Cerebellar nuclear complex (tissue), 1 donor: ENCODE data around the gene EFCAB14.
"Not testable (repeated sequence)": the region's sequence is repeated elsewhere in the genome, so short reads cannot be mapped to it uniquely, and the experiment has no call there.

Source experiments
- DNase-seq, 2 experiments: peaks; one replicate each; lab custom pipeline; 2025; lab: John Stamatoyannopoulos, UW

Gene EFCAB14

DNA sequence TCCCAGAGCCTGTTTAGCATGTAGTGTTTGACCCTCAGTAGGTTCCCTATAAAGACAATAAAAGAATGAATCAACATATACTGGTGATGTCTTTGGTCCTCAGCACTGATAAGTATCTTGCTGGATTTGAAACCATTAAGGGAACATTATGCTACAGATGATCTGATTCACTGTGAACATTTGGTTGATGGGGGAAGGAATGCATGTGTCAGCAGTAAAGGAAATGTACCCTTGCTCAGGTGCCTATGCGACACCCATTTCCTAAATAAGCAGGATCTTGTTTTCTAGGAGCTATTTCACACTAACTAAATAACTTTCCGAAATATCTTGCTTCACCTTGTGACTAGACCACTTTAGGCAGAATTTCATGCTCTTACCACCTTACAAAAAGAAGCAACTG, 34.2 kb downstream of the EFCAB14 start:
- DNase-seq, result no peak

DNA sequence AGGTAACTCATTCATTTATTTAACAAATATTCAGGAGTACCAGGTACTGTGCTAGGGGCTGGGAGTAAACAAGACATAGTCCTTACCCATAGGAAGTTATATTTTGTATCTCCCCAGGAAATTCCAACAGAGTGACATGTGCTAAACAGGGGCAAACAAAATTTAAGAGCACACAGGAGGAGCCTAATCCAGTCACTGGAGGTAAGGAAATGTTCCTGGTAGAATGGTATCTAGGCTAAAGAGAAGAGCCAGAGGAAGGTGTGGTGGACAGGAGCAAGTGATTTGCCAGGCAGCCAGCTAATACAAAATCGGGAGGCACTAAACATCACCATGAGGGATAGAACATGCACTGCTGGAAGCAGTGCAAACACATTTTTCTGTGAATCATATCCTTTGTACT, 36.9 kb downstream of the EFCAB14 start:
- no peak for DNase-seq

GRCh38 chr1:46681333-46682034, 37.4 kb downstream of the EFCAB14 start:
- DNase-seq, result no peak

DNA sequence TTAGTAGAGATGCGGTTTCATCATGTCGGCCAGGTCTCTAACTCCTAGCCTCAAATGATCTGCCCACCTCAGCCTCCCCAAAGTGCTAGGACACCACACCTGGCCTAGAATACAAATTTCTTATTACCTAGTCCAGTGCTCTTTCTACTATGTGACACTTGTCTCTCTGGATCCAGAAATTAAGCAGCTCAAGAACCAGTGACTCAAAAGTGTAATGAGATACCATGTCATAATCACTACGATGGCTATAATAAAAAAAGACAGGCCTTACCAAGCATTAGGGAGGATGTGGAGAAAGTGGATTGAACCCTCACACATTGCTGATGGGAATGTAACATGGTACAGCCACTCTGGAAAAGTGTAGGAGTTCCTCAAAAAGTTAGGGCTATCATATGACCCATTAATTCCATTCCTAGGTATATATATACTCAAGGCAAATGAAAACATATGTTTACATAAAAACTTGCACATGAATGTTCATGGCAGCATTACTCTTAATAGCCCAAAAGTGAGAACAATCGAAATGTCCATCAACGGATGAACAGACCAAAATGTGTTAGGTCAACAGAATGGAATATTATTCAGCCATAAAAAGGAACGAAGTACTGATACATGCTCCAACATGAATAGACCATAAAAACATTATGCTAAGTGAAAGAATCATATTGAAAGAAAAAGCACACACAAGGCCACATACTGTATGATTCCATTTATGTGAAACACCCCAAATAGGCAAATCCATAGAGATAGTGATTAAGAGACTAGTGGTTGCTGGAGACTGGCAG, 38.9 kb downstream of the EFCAB14 start:
- DNase-seq, result no peak

DNA sequence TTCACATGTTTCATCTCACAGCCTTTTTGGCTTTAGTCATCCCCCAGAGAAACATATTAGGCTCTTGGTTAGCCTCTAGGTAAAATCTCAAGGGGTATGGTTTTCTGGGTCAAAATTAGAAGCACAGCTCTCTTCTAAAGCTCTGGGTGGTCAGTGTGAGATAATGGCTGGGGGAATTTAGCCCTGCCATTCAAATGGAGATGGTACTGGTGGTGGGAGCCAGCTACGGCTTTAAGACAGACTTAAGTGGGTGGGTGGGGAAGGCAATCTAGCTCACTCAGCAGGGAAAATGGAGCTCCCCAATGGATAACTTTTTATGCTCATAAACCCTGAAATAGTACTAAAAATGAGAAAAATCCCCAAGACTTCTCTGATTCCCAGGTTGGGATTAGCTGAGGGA, 41.6 kb downstream of the EFCAB14 start:
- DNase-seq, result no peak

DNA sequence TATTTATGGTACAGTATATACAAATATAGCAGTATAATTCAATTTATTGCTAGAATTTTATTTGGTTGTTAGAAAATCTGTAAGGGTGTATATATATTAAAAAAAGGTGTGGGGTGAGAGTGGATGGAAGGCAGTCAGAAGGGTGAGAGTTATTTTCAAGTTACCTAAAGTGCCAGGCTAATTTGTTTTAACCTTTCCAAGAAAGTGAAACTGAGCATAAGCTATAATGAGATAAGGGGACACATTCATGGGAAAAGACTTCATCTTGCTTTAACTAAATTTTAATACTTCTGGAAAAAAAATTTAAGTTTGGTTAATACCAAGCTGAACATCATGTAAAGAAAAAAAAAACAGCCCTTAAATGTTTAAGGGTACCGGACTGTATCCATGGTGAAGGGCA, 42.4 kb downstream of the EFCAB14 start:
- DNase-seq, result no peak

DNA sequence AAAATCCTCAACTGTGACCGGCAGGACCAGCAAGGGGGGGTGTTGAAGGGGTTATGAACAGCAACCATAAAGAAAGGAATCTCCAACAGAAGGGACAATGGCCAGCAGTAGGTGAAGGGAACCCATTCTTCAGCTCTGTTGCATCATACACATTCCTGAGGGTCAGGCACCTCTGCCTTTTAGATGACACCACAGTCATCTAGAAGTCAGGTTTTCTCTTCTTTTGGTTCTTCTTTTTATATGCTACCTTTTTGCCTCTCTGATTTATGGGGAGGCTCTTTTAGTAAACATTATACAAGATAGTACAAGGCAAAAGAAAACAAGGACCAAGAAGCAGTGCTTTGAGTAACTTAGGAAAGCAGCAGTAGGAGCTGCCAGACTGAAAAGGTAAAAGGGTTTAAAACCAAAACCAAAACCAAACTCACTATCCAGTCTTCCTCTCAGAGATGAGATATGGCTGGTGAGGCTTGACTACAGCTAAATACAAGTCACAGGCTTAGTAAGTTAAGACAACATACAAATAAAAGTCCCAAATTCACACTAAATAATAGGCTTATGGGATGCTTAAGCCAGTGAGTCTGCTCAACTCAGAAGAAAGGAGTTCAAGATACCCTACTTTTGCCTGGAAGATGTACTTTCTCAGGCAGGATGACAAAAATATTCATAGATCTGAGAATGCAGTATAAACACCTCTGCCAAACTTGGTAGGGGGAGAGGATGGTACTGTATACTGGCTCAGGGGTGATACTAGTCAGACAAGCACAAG, 43.2 kb downstream of the EFCAB14 start:
- DNase-seq, result no peak

- DNase-seq, result no peak
These were observed 45.1 kb downstream of the EFCAB14 start for GRCh38 chr1:46673749-46674182.

DNA sequence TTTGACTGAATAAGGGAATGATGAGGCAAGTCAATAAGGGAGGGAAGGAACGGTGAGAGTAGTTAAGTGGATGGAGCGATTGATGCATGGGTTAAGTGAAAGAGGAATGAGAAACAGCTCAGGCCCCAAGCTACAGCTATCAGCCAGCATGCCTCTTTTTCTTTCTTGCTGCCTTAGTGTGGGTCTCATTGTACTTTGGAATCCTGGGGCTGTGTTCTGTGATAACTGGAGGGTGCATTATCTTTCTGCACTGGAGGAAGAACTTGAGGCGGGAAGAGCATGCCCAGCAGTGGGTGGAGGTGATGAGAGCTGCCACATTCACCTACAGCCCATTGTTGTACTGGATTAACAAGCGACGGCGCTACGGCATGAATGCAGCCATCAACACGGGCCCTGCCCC, 46.2 kb downstream of the EFCAB14 start:
- DNase-seq, result no peak

- no peak for DNase-seq
These were observed 47.4 kb downstream of the EFCAB14 start, which contains the start of gene TEX38 for GRCh38 chr1:46671554-46671953. Gene TEX38, plus strand, starts transcription at chr1:46671854. Its CDS starts 81 bp downstream, at chr1:46671935.

- no peak for DNase-seq
These were observed 48.8 kb downstream of the EFCAB14 start for GRCh38 chr1:46670134-46670533.

- DNase-seq, result peak in 1 of 2 experiments; percentile 12
These were observed 50.8 kb downstream of the EFCAB14 start, which contains the start of gene ATPAF1 for GRCh38 chr1:46667782-46668760. Gene ATPAF1, minus strand, starts transcription at chr1:46668364. Its CDS starts 42 bp downstream, at chr1:46668322.

DNA sequence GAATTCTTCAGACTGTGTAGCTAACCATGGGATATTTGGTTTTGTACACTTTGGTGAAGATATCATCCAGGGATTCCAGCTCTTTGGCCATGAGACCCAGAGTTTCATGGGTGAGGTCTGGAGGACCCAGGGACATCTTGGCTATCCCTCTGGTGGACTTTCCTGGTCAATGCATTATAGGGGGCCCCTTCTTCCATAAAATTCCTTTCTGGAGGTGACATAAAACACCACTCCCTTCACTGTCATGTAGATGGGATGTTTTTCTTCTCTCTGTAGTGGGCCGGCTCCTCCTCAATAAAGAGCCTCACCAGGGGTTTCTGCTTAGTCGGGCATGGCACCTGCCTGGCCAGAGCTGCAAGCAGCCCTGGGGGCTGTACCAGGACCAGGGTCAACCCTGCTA, 52.9 kb downstream of the EFCAB14 start:
- DNase-seq, result no peak

GRCh38 chr1:46662919-46663318, 56.0 kb downstream of the EFCAB14 start:
- not testable (repeated sequence) for DNase-seq

DNA sequence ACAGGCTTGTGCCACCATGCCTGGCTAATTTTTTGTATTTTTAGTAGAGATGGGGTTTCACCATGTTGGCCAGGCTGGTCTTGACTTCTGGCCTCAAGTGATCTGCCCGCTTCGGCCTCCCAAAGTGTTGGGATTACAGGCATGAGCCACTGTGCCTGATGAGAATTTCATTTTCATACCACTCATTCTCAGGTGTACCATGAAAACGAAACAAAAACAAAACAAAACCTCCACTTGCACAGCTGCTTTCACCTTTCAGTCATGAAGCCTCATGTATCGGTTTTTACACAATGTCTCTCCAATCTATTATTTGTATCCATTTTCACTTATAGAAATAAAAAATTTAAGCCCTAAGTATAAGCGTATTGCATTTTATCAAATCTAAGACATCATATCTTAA, 58.8 kb downstream of the EFCAB14 start:
- not testable (repeated sequence) for DNase-seq

- DNase-seq, result no peak
These were observed 59.5 kb downstream of the EFCAB14 start for GRCh38 chr1:46659307-46659870.

GRCh38 chr1:46657775-46658174, 61.1 kb downstream of the EFCAB14 start:
- no peak for DNase-seq

GRCh38 chr1:46656643-46657042, 62.3 kb downstream of the EFCAB14 start:
- DNase-seq, result no peak

DNA sequence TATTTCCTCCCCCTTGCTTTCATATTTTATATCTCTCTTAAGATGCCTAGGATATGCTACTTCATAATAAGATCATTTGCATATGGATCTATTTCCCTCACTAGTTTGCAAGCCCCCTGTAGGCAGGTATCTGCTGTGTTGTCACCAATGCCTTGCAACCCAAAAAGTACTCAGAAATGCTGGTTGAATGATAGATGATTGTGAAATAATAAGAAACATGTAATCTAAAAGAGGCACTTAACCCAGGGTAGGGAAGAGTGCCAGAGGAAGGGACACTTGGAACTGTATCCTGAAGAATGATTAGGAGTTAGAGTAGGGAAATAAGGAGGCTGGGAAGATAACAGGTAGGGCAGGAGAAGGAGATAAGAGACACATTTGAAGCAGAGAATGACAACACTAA, 63.1 kb downstream of the EFCAB14 start:
- DNase-seq, result no peak

- DNase-seq, result not testable (repeated sequence)
These were observed 64.2 kb downstream of the EFCAB14 start for GRCh38 chr1:46654698-46655097.

DNA sequence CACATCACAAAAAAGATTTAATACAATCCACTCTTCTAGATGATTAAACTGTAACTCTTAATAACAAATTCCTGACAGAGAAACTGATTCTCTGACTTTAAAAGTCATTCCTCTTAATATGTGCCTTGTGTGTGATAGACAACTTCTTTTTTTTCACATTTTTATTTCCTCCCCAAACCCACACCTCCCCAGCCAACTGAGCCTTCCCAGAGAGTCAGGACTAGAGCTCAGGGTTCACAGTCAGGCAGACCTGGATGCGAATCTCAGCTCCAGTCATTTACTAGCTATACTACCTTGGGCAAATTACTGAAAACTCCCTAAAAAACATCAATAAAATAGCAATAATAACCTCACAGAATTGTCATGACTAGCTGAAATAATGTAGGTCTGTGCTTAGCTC, 64.9 kb downstream of the EFCAB14 start:
- DNase-seq, result no peak
